MCF 10A (cell line): ENCODE measurements around the gene NTM. TPM values are rescaled to one million over a fixed set of nuclear protein-coding genes. Genes with fewer than 3 reads are reported as not detected.

Experiments
- BruUV-seq: library from RNA; stranded (reverse); fragments of 400-500 nt; replicated peaks from 2 replicates; lab custom pipeline; 2021; lab: Mats Ljungman, UMichigan
- CTCF ChIA-PET: fragments of 300-600 bp; sonication (Branson Sonifier 250); formaldehyde crosslinking; extraction: SDS; loops from one replicate; lab custom pipeline; 2021; ENCODE audit warnings: antibody characterized with exemption, inconsistent platforms; lab: Yijun Ruan, JAX
- POLR2A ChIA-PET: fragments of 300-600, 350-650 bp; sonication (Branson Sonifier 250); formaldehyde crosslinking; extraction: SDS; loops from one replicate; lab custom pipeline; 2020; ENCODE audit warnings: antibody characterized with exemption, inconsistent platforms; lab: Yijun Ruan, JAX
- DNase-seq: peaks from one replicate; pipeline ENCODE4 v3.0.0-alpha.2; 2018; ENCODE audit not compliant: unreplicated experiment
- H3K27ac Mint-ChIP-seq: one replicate; pipeline ENCODE4 v1.8.0; 2022; ENCODE audit warnings: mild to moderate bottlenecking, low read depth, mixed read lengths; ENCODE audit not compliant: unreplicated experiment
- H3K27me3 Mint-ChIP-seq: one replicate; pipeline ENCODE4 v1.8.0; 2022; ENCODE audit warnings: mixed read lengths; ENCODE audit not compliant: insufficient read depth, unreplicated experiment
- H3K36me3 Mint-ChIP-seq: one replicate; pipeline ENCODE4 v1.8.0; 2022; ENCODE audit warnings: mild to moderate bottlenecking, moderate library complexity, mixed read lengths; ENCODE audit not compliant: insufficient read depth, unreplicated experiment
- H3K4me1 Mint-ChIP-seq: one replicate; pipeline ENCODE4 v1.8.0; 2022; ENCODE audit warnings: mixed read lengths; ENCODE audit not compliant: insufficient read depth, unreplicated experiment
- H3K4me3 Mint-ChIP-seq: one replicate; pipeline ENCODE4 v1.8.0; 2022; ENCODE audit warnings: mild to moderate bottlenecking, moderate library complexity, mixed read lengths; ENCODE audit not compliant: unreplicated experiment
- H3K9me3 Mint-ChIP-seq: one replicate; pipeline ENCODE4 v1.8.0; 2022; ENCODE audit warnings: mixed read lengths; ENCODE audit not compliant: unreplicated experiment
- intact Hi-C: fragments of 100-400 bp; cut with micrococcal nuclease; formaldehyde crosslinking; loops from 2 replicates; pipeline ENCODE4 v1.14.1; 2022
- total RNA-seq: library from RNA; stranded (reverse); gene quantifications from 2 replicates; pipeline ENCODE4 v1.2.3, GENCODE V29; 2022
- TF ChIP-seq, protein P1 (sequence below): fragments of 200-600 bp; IDR thresholded peaks from one replicate; pipeline ENCODE4 v1.8.0; 2022; ENCODE audit warnings: antibody characterized with exemption, mild to moderate bottlenecking; ENCODE audit not compliant: unreplicated experiment

Gene NTM
- total RNA-seq, 1 experiment from 2014 or later: not detected

DNA sequence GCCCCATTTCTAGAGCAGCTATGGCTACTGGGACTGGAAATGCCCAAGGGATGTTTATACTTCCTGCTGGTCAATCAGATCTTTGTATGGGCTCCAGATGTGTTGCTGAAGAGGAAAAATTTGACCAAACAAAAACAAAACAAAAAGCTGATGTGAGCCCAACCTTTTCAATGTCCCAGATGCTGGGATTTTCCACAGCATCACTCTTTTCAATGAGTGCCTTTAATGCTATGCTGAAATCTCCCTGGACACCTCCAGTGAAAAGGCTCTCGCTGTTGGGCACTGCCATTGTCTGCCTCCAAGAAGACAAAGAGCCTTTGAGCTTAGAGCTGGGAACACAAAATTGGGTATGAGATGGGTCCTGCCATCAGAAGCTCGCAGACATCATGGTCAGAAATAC, 671.9 kb downstream of the NTM start:
- TF ChIP-seq, protein P1, sequence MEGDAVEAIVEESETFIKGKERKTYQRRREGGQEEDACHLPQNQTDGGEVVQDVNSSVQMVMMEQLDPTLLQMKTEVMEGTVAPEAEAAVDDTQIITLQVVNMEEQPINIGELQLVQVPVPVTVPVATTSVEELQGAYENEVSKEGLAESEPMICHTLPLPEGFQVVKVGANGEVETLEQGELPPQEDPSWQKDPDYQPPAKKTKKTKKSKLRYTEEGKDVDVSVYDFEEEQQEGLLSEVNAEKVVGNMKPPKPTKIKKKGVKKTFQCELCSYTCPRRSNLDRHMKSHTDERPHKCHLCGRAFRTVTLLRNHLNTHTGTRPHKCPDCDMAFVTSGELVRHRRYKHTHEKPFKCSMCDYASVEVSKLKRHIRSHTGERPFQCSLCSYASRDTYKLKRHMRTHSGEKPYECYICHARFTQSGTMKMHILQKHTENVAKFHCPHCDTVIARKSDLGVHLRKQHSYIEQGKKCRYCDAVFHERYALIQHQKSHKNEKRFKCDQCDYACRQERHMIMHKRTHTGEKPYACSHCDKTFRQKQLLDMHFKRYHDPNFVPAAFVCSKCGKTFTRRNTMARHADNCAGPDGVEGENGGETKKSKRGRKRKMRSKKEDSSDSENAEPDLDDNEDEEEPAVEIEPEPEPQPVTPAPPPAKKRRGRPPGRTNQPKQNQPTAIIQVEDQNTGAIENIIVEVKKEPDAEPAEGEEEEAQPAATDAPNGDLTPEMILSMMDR: no peak
- ChIA-PET POLR2A (no interaction called here), CTCF (no interaction called here)
- H3K4me1 Mint-ChIP-seq: no peaks in the 10 kb centered on the region
- intact Hi-C loops: no loop called here
- DNase-seq: no peak
- no peak overlapping the region for H3K4me3 Mint-ChIP-seq
- peaks cover 44% of the 10 kb centered on the region for H3K9me3 Mint-ChIP-seq
- H3K27me3 Mint-ChIP-seq: no peaks in the 10 kb centered on the region
- no TSS peak for BruUV-seq
- no peaks in the 10 kb centered on the region for H3K36me3 Mint-ChIP-seq
- no peak overlapping the region for H3K27ac Mint-ChIP-seq

GRCh38 chr11:132043714-132044113, 673.3 kb downstream of the NTM start:
- CTCF ChIA-PET: no interaction called here
- no peaks in the 10 kb centered on the region for H3K27me3 Mint-ChIP-seq

DNA sequence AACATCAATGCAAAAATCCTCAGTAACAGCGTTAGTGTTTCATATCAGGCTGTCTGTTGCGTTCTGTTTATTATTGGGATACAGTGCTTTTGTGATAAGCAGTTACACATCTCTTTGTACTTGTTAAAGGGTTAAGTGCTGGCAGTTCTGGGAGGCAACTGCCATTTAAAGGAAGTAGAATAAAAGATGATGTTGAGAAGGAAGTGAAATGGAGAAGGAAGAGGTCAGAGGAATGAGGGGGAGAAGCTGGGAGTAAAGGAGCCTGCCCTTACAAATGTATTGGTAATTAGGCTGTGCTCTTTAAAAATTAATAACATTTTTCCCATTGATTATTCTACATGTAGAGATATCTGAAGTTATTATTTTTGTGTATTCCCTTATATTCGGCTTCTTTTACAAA, 674.7 kb downstream of the NTM start:
- intact Hi-C loops: no loop called here
- Mint-ChIP-seq H3K36me3 (no peaks in the 10 kb centered on the region), H3K27ac (no peak overlapping the region), H3K4me1 (no peaks in the 10 kb centered on the region), H3K4me3 (no peak overlapping the region), H3K9me3 (peaks cover 48% of the 10 kb centered on the region), H3K27me3 (no peaks in the 10 kb centered on the region)
- CTCF ChIA-PET: no interaction called here
- no peak for DNase-seq
- no TSS peak for BruUV-seq
- TF ChIP-seq, protein P1: no peak
- POLR2A ChIA-PET: no interaction called here

More at GRCh38 chr11:132043714-132044113, 673.3 kb downstream of the NTM start:
- no peaks in the 10 kb centered on the region for H3K36me3 Mint-ChIP-seq
- TF ChIP-seq, protein P1: no peak
- intact Hi-C loops: no loop called here
- POLR2A ChIA-PET: no interaction called here
- BruUV-seq: no TSS peak
- no peak overlapping the region for H3K4me3 Mint-ChIP-seq
- H3K9me3 Mint-ChIP-seq: peaks cover 43% of the 10 kb centered on the region
- no peak for DNase-seq
- no peak overlapping the region for H3K27ac Mint-ChIP-seq
- no peaks in the 10 kb centered on the region for H3K4me1 Mint-ChIP-seq

DNA sequence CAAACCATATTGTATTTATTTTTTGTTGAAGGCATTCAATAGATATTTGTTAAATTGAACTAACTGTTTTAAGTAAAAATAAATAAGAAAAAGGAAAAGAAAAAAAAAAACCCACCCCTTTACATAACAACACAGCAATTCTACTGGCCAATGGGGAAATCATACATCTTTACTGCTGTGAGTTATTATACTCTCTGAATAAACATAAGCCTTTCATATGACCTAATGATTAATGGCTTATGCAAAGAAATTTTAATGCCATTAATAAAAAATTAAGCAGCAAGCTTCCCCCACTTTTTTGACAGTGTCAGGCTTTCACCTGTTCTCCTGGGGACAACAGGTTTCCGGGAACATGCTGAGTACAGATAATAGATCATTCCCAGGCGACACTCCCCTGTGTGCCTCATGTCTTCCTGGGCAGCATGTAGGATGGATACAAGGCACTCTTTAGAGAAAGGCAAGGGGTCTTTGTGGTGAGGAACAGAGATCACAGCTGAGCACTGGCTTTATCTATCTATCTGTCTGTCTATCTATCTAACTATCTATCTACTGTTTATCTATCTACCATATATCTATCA, 676.0 kb downstream of the NTM start:
- TF ChIP-seq, protein P1: no peak
- CTCF ChIA-PET: interaction anchor here (0.6 kb wide), 1 partner anchor 204 kb away, joined by 4 read pairs; no protein-coding TSS in a partner anchor
- no peak overlapping the region for H3K4me3 Mint-ChIP-seq
- POLR2A ChIA-PET: no interaction called here
- DNase-seq: no peak
- peaks cover 41% of the 10 kb centered on the region for H3K9me3 Mint-ChIP-seq
- no peak overlapping the region for H3K27ac Mint-ChIP-seq
- BruUV-seq: no TSS peak
- H3K4me1 Mint-ChIP-seq: no peaks in the 10 kb centered on the region
- H3K36me3 Mint-ChIP-seq: no peaks in the 10 kb centered on the region
- H3K27me3 Mint-ChIP-seq: no peaks in the 10 kb centered on the region
- intact Hi-C loops: no loop called here
